GM12874 (cell line): Measurements from ENCODE around the gene ACTL7A.

Source experiments
- TF ChIP-seq, protein P1 (sequence below): IDR thresholded peaks from 2 replicates; pipeline ENCODE4 v1.5.1; 2011; ENCODE audit warnings: low read depth, mild to moderate bottlenecking, control low read depth, low read length, moderate library complexity; ENCODE audit not compliant: insufficient read depth

Gene ACTL7A, protein sequence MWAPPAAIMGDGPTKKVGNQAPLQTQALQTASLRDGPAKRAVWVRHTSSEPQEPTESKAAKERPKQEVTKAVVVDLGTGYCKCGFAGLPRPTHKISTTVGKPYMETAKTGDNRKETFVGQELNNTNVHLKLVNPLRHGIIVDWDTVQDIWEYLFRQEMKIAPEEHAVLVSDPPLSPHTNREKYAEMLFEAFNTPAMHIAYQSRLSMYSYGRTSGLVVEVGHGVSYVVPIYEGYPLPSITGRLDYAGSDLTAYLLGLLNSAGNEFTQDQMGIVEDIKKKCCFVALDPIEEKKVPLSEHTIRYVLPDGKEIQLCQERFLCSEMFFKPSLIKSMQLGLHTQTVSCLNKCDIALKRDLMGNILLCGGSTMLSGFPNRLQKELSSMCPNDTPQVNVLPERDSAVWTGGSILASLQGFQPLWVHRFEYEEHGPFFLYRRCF

GRCh38 chr9:108861997-108862396 lies at the start of gene ACTL7A:
TSS of gene ACTL7A (plus strand) at chr9:108862266. CDS start at chr9:108862323, 57 bp downstream.
- TF ChIP-seq, protein P1, sequence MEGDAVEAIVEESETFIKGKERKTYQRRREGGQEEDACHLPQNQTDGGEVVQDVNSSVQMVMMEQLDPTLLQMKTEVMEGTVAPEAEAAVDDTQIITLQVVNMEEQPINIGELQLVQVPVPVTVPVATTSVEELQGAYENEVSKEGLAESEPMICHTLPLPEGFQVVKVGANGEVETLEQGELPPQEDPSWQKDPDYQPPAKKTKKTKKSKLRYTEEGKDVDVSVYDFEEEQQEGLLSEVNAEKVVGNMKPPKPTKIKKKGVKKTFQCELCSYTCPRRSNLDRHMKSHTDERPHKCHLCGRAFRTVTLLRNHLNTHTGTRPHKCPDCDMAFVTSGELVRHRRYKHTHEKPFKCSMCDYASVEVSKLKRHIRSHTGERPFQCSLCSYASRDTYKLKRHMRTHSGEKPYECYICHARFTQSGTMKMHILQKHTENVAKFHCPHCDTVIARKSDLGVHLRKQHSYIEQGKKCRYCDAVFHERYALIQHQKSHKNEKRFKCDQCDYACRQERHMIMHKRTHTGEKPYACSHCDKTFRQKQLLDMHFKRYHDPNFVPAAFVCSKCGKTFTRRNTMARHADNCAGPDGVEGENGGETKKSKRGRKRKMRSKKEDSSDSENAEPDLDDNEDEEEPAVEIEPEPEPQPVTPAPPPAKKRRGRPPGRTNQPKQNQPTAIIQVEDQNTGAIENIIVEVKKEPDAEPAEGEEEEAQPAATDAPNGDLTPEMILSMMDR = no peak

GRCh38 chr9:108812396-108813025 lies 49.6 kb upstream of the ACTL7A start:
- TF ChIP-seq, protein P1 = no peak

GRCh38 chr9:108813951-108814601 lies 48.0 kb upstream of the ACTL7A start:
- TF ChIP-seq, protein P1 = no peak

DNA sequence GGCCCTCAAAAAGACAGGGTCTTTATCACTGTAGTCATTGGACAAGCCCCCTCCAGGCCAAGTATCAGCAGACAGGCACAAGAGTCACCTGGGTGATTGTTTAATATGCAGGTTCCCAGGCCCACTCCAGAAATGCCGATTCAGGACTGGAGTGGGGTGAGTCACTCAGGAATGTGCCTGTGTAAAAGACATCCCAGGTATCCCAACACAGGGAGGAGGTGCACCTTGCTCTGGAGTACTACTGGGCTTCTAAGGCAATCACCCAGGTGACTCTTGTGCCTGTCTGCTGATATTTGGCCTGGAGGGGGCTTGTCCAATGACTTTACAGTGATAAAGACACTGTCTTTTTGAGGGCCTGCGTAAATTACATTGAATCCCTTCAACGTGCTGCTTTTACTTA lies 46.9 kb upstream of the ACTL7A start:
- TF ChIP-seq, protein P1 = no peak

GRCh38 chr9:108816037-108816436 lies 46.0 kb upstream of the ACTL7A start:
- TF ChIP-seq, protein P1 = no peak

GRCh38 chr9:108823829-108824228 lies 38.2 kb upstream of the ACTL7A start:
- TF ChIP-seq, protein P1 = no peak

DNA sequence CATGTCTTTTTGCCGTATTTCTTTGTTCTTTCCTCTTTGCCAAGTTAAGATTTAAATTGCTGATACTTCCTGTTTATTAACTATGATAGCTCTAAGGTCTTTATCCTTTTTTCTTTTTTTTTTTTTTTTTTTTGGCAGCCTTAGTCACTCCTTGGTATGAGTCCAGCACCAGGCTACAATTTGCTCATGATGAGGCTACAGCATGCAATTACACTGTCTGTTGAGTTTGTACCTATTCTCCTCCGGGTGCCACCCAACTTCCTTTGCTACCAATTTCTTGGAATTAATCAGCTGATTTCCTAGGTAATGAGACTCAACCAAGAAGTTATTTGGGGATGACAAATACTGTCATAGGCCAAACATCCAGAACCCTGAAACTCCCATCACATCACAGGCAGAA lies 31.8 kb upstream of the ACTL7A start:
- TF ChIP-seq, protein P1 = no peak
